H1 (cell line): ENCODE data around the gene UFD1. TPM values are rescaled to one million over a fixed set of nuclear protein-coding genes. Genes with fewer than 3 reads are reported as not detected.

Experiments used
- EZH2 ChIP-seq: fragments of 200-600 bp; sonication (generic); IDR thresholded peaks from 2 replicates; pipeline ENCODE4 v1.7.1; 2012; ENCODE audit warnings: low read depth, mild to moderate bottlenecking, moderate library complexity, low read length, inconsistent platforms; ENCODE audit not compliant: severe bottlenecking
- HDAC6 ChIP-seq: IDR thresholded peaks from one replicate; pipeline ENCODE4 v1.7.1; 2012; ENCODE audit warnings: low read depth, mild to moderate bottlenecking, inconsistent platforms, low read length, moderate library complexity
- PHF8 ChIP-seq: fragments of 200-600 bp; sonication (generic); conservative IDR thresholded peaks from 2 replicates; pipeline ENCODE4 v1.7.1; 2012; ENCODE audit warnings: low read depth, mild to moderate bottlenecking, inconsistent platforms, low read length, moderate library complexity
- RFX5 ChIP-seq: IDR thresholded peaks from 2 replicates; pipeline ENCODE4 v1.6.1; 2011; ENCODE audit warnings: low read depth, low read length, improper control_type of control experiment, borderline replicate concordance
- RXRA ChIP-seq: IDR thresholded peaks from 2 replicates; pipeline ENCODE4 v1.6.1; 2011; ENCODE audit warnings: low read depth, mild to moderate bottlenecking, low read length, moderate library complexity; ENCODE audit not compliant: insufficient read depth
- SP1 ChIP-seq: IDR thresholded peaks from 2 replicates; pipeline ENCODE4 v1.6.1; 2011; ENCODE audit warnings: low read depth, low read length
- TAF7 ChIP-seq: optimal IDR thresholded peaks from 2 replicates; pipeline ENCODE3; 2011; ENCODE audit warnings: low read depth, mild to moderate bottlenecking, inconsistent platforms, low read length, moderate library complexity, borderline replicate concordance
- ZNF274 ChIP-seq: IDR thresholded peaks from 2 replicates; pipeline ENCODE4 v1.7.0; 2012; ENCODE audit warnings: low read length, borderline replicate concordance; ENCODE audit errors: extremely low read depth
- polyA plus RNA-seq, 7 experiments: library from polyadenylated mRNA; depleted of rRNA in 3 of 7; stranded (reverse) in 5 of 7; unstranded in 2 of 7; fragments of >200 nt in 5 of 7; fragments of 200-250 nt in 2 of 7; gene quantifications; 1 replicate in 5 of 7; 2 replicates in 1 of 7; 4 replicates in 1 of 7; pipeline versions ENCODE4 v1.2.1 to v1.2.3, GENCODE V29; 2011 to 2013; ENCODE audit warnings: missing spikeins in 2 of 7, mixed read lengths in 2 of 7
- total RNA-seq: library from RNA; stranded (reverse); fragmentation: NEBNext Ultra II Directional; extraction: Animal tissue kit (Norgen Biotek cat#: 25700); gene quantifications from 2 replicates; pipeline ENCODE4 v1.2.1, GENCODE V29; 2021

UFD1 gene
- total and polyA plus RNA-seq, 2 of the 8 experiments (the other 6 are each of a cell fraction or from before 2014, with no cell fraction given), result 74.6 to 116 TPM

DNA sequence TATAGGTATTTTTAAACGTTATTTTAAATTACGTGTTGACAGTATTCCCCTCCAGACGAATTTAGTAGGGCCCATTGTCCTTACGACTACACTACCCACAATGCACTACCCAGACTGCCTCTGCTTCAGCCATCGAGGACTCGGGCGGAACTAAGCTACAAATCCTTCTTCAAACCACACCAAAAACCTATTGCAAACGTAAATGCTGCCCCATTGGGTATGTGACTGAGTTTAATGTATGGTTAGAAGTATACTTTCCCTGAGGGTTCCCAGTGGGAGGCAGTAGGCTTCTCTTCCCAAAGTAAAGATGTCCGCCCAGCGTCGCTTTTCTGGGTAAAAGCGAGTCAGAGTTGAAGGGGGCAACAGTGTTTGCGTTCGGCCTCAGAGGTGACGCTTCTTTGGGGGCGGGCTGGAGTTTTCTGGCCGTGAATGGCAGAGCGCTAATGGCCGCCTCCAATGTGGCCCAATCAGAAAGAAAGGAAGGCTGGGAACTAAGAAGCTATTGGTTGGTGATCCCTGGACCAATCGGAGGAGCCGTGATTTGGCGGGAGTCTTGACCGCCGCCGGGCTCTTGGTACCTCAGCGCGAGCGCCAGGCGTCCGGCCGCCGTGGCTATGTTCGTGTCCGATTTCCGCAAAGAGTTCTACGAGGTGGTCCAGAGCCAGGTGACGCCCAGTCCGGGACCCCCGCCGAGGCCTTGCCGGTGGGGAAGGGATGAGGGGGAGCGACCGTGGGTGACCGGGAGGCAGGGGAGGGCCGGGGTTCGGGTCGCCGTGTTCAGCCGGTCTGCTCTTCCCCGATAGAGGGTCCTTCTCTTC lies 571 bp upstream of the UFD1 start, which contains the start of gene CDC45 (continued):
- TF ChIP-seq HDAC6 (no peak), RXRA (no peak), SP1 (peak; percentile 94), TAF7 (no peak), EZH2 (no peak), PHF8 (peak; percentile 90), RFX5 (no peak), ZNF274 (no peak)
